WTC11 (cell line): ENCODE results near the gene HS1BP3. TPM values are rescaled to one million over a fixed set of nuclear protein-coding genes. Genes with fewer than 3 reads are reported as not detected.

Source experiments
- ATAC-seq: fragments of 200-7000 bp; cut with Tn5 transposase; 2 replicates; pipeline ENCODE4 v1.10.0; 2021; ENCODE audit warnings: mild to moderate bottlenecking, moderate library complexity
- CTCF ChIA-PET: fragments of 300-600 bp; sonication (Branson Sonifier 250); formaldehyde crosslinking; loops from one replicate; lab custom pipeline; 2021; ENCODE audit warnings: antibody characterized with exemption; lab: Charles Lee
- POLR2A ChIA-PET: fragments of 350-600 bp; sonication (Branson Sonifier 250); formaldehyde crosslinking; loops from one replicate; lab custom pipeline; 2021; ENCODE audit warnings: antibody characterized with exemption; lab: Charles Lee
- DNase-seq: peaks from one replicate; pipeline ENCODE4 v3.0.0; 2021; ENCODE audit warnings: low spot score
- H3K27ac Mint-ChIP-seq: 2 replicates; pipeline ENCODE4 v1.8.0; 2021; ENCODE audit warnings: mixed read lengths
- H3K27me3 Mint-ChIP-seq: 2 replicates; pipeline ENCODE4 v1.8.0; 2021; ENCODE audit warnings: low read depth, mild to moderate bottlenecking, moderate library complexity, mixed read lengths
- H3K36me3 Mint-ChIP-seq: 2 replicates; pipeline ENCODE4 v1.8.0; 2021; ENCODE audit warnings: mixed read lengths
- H3K4me1 Mint-ChIP-seq: 2 replicates; pipeline ENCODE4 v1.8.0; 2022; ENCODE audit warnings: mixed read lengths
- H3K4me3 Mint-ChIP-seq: 2 replicates; pipeline ENCODE4 v1.8.0; 2021; ENCODE audit warnings: mild to moderate bottlenecking, moderate library complexity, mixed read lengths
- H3K9me3 Mint-ChIP-seq: 2 replicates; pipeline ENCODE4 v1.8.0; 2021; ENCODE audit warnings: mixed read lengths
- CBFB ChIP-seq: sonication (generic); formaldehyde crosslinking; IDR thresholded peaks from 2 replicates; pipeline ENCODE4 v1.8.1; 2022; ENCODE audit warnings: mild to moderate bottlenecking, low read depth, missing genetic modification reagents
- E2F1 ChIP-seq: sonication (generic); formaldehyde crosslinking; IDR thresholded peaks from 2 replicates; pipeline ENCODE4 v1.8.0; 2022; ENCODE audit warnings: mild to moderate bottlenecking, missing genetic modification reagents
- EMX1 ChIP-seq: fragments of 250-450 bp; sonication (Bioruptor Pico); IDR thresholded peaks from 2 replicates; pipeline ENCODE4 v1.8.0; 2021; ENCODE audit warnings: mild to moderate bottlenecking
- ETV6 ChIP-seq: sonication (generic); formaldehyde crosslinking; IDR thresholded peaks from 2 replicates; pipeline ENCODE4 v1.8.1; 2022; ENCODE audit warnings: mild to moderate bottlenecking, missing genetic modification reagents
- FOXK1 ChIP-seq: sonication (generic); formaldehyde crosslinking; IDR thresholded peaks from 2 replicates; pipeline ENCODE4 v1.8.0; 2022; ENCODE audit warnings: mild to moderate bottlenecking, moderate library complexity, missing genetic modification reagents
- GRHL2 ChIP-seq: fragments of 250-450 bp; sonication (Bioruptor Pico); IDR thresholded peaks from 2 replicates; pipeline ENCODE4 v1.8.0; 2022; ENCODE audit warnings: mild to moderate bottlenecking, moderate library complexity; ENCODE audit not compliant: insufficient replicate concordance, severe bottlenecking
- IRF2 ChIP-seq: sonication (generic); formaldehyde crosslinking; IDR thresholded peaks from 2 replicates; pipeline ENCODE4 v1.8.0; 2022; ENCODE audit warnings: low read depth, missing genetic modification reagents, borderline replicate concordance
- KAT7 ChIP-seq: sonication (generic); formaldehyde crosslinking; IDR thresholded peaks from 2 replicates; pipeline ENCODE4 v1.8.1; 2023; ENCODE audit warnings: missing genetic modification reagents, mild to moderate bottlenecking, borderline replicate concordance
- MXD4 ChIP-seq: fragments of 250-450 bp; sonication (Bioruptor Pico); IDR thresholded peaks from 2 replicates; pipeline ENCODE4 v1.8.0; 2021; ENCODE audit warnings: mild to moderate bottlenecking, moderate library complexity, borderline replicate concordance
- MYBL2 ChIP-seq: sonication (generic); formaldehyde crosslinking; IDR thresholded peaks from 2 replicates; pipeline ENCODE4 v1.8.1; 2023; ENCODE audit warnings: mild to moderate bottlenecking, moderate library complexity, missing genetic modification reagents
- NFATC4 ChIP-seq: fragments of 250-450 bp; sonication (Bioruptor Pico); IDR thresholded peaks from 2 replicates; pipeline ENCODE4 v1.9.0; 2021; ENCODE audit warnings: mild to moderate bottlenecking
- SMAD4 ChIP-seq: sonication (generic); formaldehyde crosslinking; IDR thresholded peaks from 2 replicates; pipeline ENCODE4 v1.8.0; 2022; ENCODE audit warnings: mild to moderate bottlenecking, missing genetic modification reagents
- SOX15 ChIP-seq: fragments of 250-450 bp; sonication (Bioruptor Pico); IDR thresholded peaks from 2 replicates; pipeline ENCODE4 v1.9.0; 2021; ENCODE audit warnings: mild to moderate bottlenecking
- TCF7 ChIP-seq: sonication (generic); formaldehyde crosslinking; IDR thresholded peaks from 2 replicates; pipeline ENCODE4 v1.8.0; 2022; ENCODE audit warnings: mild to moderate bottlenecking, low read depth, missing genetic modification reagents, moderate library complexity
- USF1 ChIP-seq: sonication (generic); formaldehyde crosslinking; IDR thresholded peaks from 2 replicates; pipeline ENCODE4 v1.8.0; 2022; ENCODE audit warnings: mild to moderate bottlenecking, missing genetic modification reagents
- ZNF138 ChIP-seq: sonication (generic); formaldehyde crosslinking; conservative IDR thresholded peaks from 2 replicates; pipeline ENCODE4 v1.8.1; 2022; ENCODE audit warnings: mild to moderate bottlenecking, moderate library complexity, missing genetic modification reagents
- ZNF416 ChIP-seq: fragments of 250-450 bp; sonication (Bioruptor Pico); IDR thresholded peaks from 2 replicates; pipeline ENCODE4 v1.9.0; 2021; ENCODE audit warnings: mild to moderate bottlenecking, inconsistent platforms
- total RNA-seq: library from RNA; stranded (reverse); gene quantifications from 3 replicates; pipeline ENCODE4 v1.2.3, GENCODE V29; 2021
- TF ChIP-seq, protein P1 (sequence below): sonication (generic); formaldehyde crosslinking; IDR thresholded peaks from 2 replicates; pipeline ENCODE4 v1.8.0; 2022; ENCODE audit warnings: missing genetic modification reagents
- TF ChIP-seq, protein P2 (sequence below): sonication (generic); formaldehyde crosslinking; IDR thresholded peaks from 2 replicates; pipeline ENCODE4 v1.8.1; 2023; ENCODE audit warnings: mild to moderate bottlenecking, missing genetic modification reagents
- TF ChIP-seq, protein P3 (sequence below): sonication (generic); formaldehyde crosslinking; IDR thresholded peaks from 2 replicates; pipeline ENCODE4 v1.8.1; 2022; ENCODE audit warnings: mild to moderate bottlenecking, moderate library complexity, missing genetic modification reagents
- TF ChIP-seq, protein P4 (sequence below): sonication (generic); formaldehyde crosslinking; IDR thresholded peaks from 2 replicates; pipeline ENCODE4 v1.8.0; 2022; ENCODE audit warnings: mild to moderate bottlenecking, missing genetic modification reagents
- TF ChIP-seq, protein P5 (sequence below): sonication (generic); formaldehyde crosslinking; IDR thresholded peaks from 2 replicates; pipeline ENCODE4 v1.8.1; 2023; ENCODE audit warnings: mild to moderate bottlenecking, missing genetic modification reagents

Gene HS1BP3
- total RNA-seq, 1 experiment from 2014 or later: 17.9 TPM

DNA sequence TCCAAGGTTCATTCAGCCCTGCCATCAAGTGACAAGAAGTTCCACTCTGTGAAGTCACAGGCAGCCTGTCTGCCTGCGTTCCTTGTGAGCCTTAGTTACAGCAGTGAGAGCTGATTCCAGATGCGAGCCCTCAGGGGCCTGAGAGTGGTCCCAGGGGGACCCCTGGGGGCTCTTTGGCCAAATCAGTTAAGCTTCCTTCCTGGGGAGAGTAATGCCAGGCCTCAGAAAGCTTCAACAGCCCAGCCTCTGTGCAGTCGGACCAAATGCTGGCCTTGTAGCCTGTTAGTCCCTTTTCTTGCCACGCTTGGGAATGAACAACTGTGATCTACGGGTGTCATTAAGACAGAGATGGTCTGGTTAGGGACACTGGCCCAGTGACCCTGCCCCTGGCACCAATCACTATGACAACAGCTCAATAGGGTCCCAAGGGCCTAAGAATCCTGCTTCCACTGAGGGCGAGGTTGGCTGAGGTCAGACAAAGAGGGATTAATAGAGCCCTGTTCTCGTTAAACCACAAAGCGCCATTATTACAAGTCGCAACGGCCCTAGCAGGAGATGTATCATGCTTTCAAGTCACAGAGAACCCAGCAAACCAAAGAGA lies 50.9 kb downstream of the HS1BP3 start (continued):
- TF ChIP-seq USF1 (CRISPR knock-in tag) (no peak), SOX15 (CRISPR knock-in tag) (no peak), CBFB (no peak), MXD4 (CRISPR knock-in tag) (no peak), MYBL2 (CRISPR knock-in tag) (no peak), IRF2 (CRISPR knock-in tag) (no peak), FOXK1 (CRISPR knock-in tag) (no peak), ZNF416 (CRISPR knock-in tag) (no peak)
- TF ChIP-seq, protein P1, sequence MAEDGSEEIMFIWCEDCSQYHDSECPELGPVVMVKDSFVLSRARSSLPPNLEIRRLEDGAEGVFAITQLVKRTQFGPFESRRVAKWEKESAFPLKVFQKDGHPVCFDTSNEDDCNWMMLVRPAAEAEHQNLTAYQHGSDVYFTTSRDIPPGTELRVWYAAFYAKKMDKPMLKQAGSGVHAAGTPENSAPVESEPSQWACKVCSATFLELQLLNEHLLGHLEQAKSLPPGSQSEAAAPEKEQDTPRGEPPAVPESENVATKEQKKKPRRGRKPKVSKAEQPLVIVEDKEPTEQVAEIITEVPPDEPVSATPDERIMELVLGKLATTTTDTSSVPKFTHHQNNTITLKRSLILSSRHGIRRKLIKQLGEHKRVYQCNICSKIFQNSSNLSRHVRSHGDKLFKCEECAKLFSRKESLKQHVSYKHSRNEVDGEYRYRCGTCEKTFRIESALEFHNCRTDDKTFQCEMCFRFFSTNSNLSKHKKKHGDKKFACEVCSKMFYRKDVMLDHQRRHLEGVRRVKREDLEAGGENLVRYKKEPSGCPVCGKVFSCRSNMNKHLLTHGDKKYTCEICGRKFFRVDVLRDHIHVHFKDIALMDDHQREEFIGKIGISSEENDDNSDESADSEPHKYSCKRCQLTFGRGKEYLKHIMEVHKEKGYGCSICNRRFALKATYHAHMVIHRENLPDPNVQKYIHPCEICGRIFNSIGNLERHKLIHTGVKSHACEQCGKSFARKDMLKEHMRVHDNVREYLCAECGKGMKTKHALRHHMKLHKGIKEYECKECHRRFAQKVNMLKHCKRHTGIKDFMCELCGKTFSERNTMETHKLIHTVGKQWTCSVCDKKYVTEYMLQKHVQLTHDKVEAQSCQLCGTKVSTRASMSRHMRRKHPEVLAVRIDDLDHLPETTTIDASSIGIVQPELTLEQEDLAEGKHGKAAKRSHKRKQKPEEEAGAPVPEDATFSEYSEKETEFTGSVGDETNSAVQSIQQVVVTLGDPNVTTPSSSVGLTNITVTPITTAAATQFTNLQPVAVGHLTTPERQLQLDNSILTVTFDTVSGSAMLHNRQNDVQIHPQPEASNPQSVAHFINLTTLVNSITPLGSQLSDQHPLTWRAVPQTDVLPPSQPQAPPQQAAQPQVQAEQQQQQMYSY: no peak
- TF ChIP-seq, protein P2, sequence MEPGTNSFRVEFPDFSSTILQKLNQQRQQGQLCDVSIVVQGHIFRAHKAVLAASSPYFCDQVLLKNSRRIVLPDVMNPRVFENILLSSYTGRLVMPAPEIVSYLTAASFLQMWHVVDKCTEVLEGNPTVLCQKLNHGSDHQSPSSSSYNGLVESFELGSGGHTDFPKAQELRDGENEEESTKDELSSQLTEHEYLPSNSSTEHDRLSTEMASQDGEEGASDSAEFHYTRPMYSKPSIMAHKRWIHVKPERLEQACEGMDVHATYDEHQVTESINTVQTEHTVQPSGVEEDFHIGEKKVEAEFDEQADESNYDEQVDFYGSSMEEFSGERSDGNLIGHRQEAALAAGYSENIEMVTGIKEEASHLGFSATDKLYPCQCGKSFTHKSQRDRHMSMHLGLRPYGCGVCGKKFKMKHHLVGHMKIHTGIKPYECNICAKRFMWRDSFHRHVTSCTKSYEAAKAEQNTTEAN (CRISPR knock-in tag): no peak
- TF ChIP-seq, all 79 proteins: peak for 0

DNA sequence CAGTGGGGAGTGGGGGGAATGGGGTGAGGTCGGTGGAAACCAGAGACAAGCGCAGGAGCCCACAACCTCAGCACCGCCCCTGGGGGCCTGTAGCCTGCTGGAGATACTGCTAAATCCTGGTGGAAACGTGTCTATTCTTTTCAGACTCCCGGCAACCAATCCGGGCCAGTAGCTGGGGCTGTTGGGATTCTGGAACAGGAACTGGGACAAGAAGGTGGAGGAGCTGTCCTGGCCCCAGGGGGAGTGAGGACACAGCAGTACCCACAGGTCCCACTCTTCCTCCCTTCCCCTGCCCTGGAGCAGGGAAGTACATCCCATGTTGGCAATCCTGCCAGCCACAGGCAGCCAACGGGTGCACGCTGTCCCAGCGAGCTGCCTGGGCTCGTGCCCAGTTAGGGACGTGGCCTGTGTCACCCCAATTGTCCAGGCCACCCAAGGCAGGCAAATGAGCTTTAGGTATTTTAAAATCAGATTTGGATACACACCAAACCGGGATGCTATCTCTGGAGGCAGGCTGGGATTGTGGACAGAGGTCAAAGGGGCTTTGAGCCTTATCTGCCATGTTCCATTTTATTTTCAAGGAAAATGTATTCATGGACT lies 51.8 kb downstream of the HS1BP3 start:
- DNase-seq: no peak
- Mint-ChIP-seq H3K27ac (no peak overlapping the region), H3K36me3 (no peaks in the 10 kb centered on the region), H3K4me1 (peaks cover 14% of the 10 kb centered on the region), H3K27me3 (no peaks in the 10 kb centered on the region), H3K9me3 (no peaks in the 10 kb centered on the region), H3K4me3 (no peak overlapping the region)
- CTCF ChIA-PET: interaction anchor here (0.6 to 1.5 kb wide), 3 partner anchors 37 to 122 kb away, joined by 3 read pairs; no protein-coding TSS in a partner anchor
- POLR2A ChIA-PET: interaction anchor here (0.9 to 2.0 kb wide), 2 partner anchors 151 to 152 kb away, joined by 4 to 7 read pairs; partner anchors contain the start of gene RHOB
- ATAC-seq: no peak
- TF ChIP-seq, protein P3, sequence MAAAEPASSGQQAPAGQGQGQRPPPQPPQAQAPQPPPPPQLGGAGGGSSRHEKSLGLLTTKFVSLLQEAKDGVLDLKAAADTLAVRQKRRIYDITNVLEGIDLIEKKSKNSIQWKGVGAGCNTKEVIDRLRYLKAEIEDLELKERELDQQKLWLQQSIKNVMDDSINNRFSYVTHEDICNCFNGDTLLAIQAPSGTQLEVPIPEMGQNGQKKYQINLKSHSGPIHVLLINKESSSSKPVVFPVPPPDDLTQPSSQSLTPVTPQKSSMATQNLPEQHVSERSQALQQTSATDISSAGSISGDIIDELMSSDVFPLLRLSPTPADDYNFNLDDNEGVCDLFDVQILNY (CRISPR knock-in tag): no peak
- TF ChIP-seq EMX1 (no peak), TCF7 (CRISPR knock-in tag) (no peak), KAT7 (no peak), E2F1 (no peak), SOX15 (CRISPR knock-in tag) (no peak), ETV6 (no peak), SMAD4 (CRISPR knock-in tag) (no peak), NFATC4 (no peak), GRHL2 (CRISPR knock-in tag) (no peak), ZNF138 (CRISPR knock-in tag) (no peak)
- TF ChIP-seq, protein P4, sequence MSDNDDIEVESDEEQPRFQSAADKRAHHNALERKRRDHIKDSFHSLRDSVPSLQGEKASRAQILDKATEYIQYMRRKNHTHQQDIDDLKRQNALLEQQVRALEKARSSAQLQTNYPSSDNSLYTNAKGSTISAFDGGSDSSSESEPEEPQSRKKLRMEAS (CRISPR knock-in tag): no peak
- TF ChIP-seq, protein P5, sequence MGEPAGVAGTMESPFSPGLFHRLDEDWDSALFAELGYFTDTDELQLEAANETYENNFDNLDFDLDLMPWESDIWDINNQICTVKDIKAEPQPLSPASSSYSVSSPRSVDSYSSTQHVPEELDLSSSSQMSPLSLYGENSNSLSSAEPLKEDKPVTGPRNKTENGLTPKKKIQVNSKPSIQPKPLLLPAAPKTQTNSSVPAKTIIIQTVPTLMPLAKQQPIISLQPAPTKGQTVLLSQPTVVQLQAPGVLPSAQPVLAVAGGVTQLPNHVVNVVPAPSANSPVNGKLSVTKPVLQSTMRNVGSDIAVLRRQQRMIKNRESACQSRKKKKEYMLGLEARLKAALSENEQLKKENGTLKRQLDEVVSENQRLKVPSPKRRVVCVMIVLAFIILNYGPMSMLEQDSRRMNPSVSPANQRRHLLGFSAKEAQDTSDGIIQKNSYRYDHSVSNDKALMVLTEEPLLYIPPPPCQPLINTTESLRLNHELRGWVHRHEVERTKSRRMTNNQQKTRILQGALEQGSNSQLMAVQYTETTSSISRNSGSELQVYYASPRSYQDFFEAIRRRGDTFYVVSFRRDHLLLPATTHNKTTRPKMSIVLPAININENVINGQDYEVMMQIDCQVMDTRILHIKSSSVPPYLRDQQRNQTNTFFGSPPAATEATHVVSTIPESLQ (CRISPR knock-in tag): no peak
- TF ChIP-seq, protein P1: no peak
